Measurements from ENCODE around the gene ZNF709. TPM values are rescaled to one million over a fixed set of nuclear protein-coding genes. Genes with fewer than 3 reads are reported as not detected.
A peak's percentile ranks its signal among the peaks of the same experiment; 100 is the strongest.

Gene ZNF709
- total and polyA plus RNA-seq, 2 of the 4 experiments (the other 2 are of a cell fraction), result 0.50 to 3.8 TPM

GRCh38 chr19:12482509-12482886 is 2.1 kb downstream of the ZNF709 start:
- in situ Hi-C loops (cut with MboI; ENCODE audit: low sequenced_read_pairs), result no loop called here
- POLR2A ChIA-PET (ENCODE audit: unreplicated experiment), result no interaction called here

More at GRCh38 chr19:12482509-12482886, 2.1 kb downstream of the ZNF709 start:
- Histone ChIP-seq H2BK5ac (ENCODE audit: low read depth, low read length, poor library complexity, severe bottlenecking) (no peak overlapping the region), H3K23ac (ENCODE audit: low read depth, low read length) (no peak overlapping the region), H2BK120ac (ENCODE audit: low read depth, low read length) (no peak overlapping the region), H3K14ac (replicated peaks; ENCODE audit: low read depth, low read length) (no peak overlapping the region), H4K8ac (ENCODE audit: low read depth in 2 of 2, low read length in 2 of 2) (no peak overlapping the region), H3K4me1 (ENCODE audit: control insufficient read depth, insufficient read depth, low read length) (peaks cover 6% of the 10 kb centered on the region), H2BK20ac (ENCODE audit: low read depth, low read length) (no peak overlapping the region), H3K18ac (ENCODE audit: low read depth, low read length) (no peak overlapping the region), H3K9me1 (ENCODE audit: insufficient read depth, low read length) (0 out of 2 replicates have a peak, but pooled peaks cover 4% of the 10 kb centered on the region), H3K79me1 (ENCODE audit: low read depth in 1 of 2, low read length in 2 of 2) (peaks cover 32 to 36% of the 10 kb centered on the region in 2 experiments), H2AK9ac (replicated peaks; ENCODE audit: low read depth, low read length, poor library complexity) (no peak overlapping the region), H3K4me2 (ENCODE audit: low read depth, low read length) (peak overlapping the region; percentile 27; the same call in 1 of the 2 replicates), H3K27me3 (ENCODE audit: control insufficient read depth, insufficient read depth, low read length) (no peaks in the 10 kb centered on the region), H3K36me3 (ENCODE audit: control insufficient read depth, insufficient read depth, low read length) (peaks cover 5% of the 10 kb centered on the region), H3K9me3 (ENCODE audit: control insufficient read depth, insufficient read depth, low read length) (no peaks in the 10 kb centered on the region; the same call in 1 of the 2 replicates), H3K9ac (ENCODE audit: low read depth, low read length) (no peak overlapping the region), H4K20me1 (ENCODE audit: insufficient read depth, low read length) (no peaks in the 10 kb centered on the region; the same call in 1 of the 2 replicates), H4K5ac (ENCODE audit: low read depth, low read length) (no peak overlapping the region), H2AFZ (replicated peaks; ENCODE audit: low read length, poor library complexity) (no peak overlapping the region), H3K56ac (ENCODE audit: extremely low read depth, insufficient read depth, low read length) (no peak overlapping the region), H4K91ac (ENCODE audit: insufficient read depth, low read depth, low read length) (no peak overlapping the region), H3K4me3 (ENCODE audit: insufficient read depth, low read depth, low read length) (no peak overlapping the region), H2AK5ac (ENCODE audit: low read depth, low read length) (no peak overlapping the region), H3K27ac (ENCODE audit: insufficient read depth, low read length) (no peak overlapping the region), H2BK15ac (ENCODE audit: low read depth, low read length) (no peak overlapping the region), H3K4ac (ENCODE audit: low read depth, low read length) (no peak overlapping the region)
- DNase-seq (no peak), ATAC-seq (ENCODE audit: low read depth) (no peak)
- TF ChIP-seq, protein P1, sequence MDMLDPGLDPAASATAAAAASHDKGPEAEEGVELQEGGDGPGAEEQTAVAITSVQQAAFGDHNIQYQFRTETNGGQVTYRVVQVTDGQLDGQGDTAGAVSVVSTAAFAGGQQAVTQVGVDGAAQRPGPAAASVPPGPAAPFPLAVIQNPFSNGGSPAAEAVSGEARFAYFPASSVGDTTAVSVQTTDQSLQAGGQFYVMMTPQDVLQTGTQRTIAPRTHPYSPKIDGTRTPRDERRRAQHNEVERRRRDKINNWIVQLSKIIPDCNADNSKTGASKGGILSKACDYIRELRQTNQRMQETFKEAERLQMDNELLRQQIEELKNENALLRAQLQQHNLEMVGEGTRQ (IDR thresholded peaks at IDR 0.05; ENCODE audit: low read depth, low read length), result no peak
- TF ChIP-seq CTCF (conservative IDR thresholded peaks at IDR 0.05; ENCODE audit: low read depth, low read length) (no peak), NFE2L2 (IDR thresholded peaks at IDR 0.05; ENCODE audit: low read depth, low read length) (no peak), CHD1 (IDR thresholded peaks at IDR 0.05; ENCODE audit: low read depth, low read length) (no peak), MXI1 (IDR thresholded peaks at IDR 0.05; ENCODE audit: borderline replicate concordance, low read depth, low read length) (no peak), BHLHE40 (IDR thresholded peaks at IDR 0.05; ENCODE audit: low read depth, low read length) (no peak), ELK1 (IDR thresholded peaks at IDR 0.05; ENCODE audit: borderline replicate concordance, low read depth, low read length) (no peak), MAFK (IDR thresholded peaks at IDR 0.05; ENCODE audit: low read depth, low read length) (no peak), RFX5 (IDR thresholded peaks at IDR 0.05; ENCODE audit: low read depth, low read length) (no peak), SMC3 (IDR thresholded peaks at IDR 0.05; ENCODE audit: low read depth, low read length) (no peak), RAD21 (IDR thresholded peaks at IDR 0.05; ENCODE audit: low read length) (no peak), MAZ (IDR thresholded peaks at IDR 0.05; ENCODE audit: borderline replicate concordance, low read depth, low read length) (no peak), CEBPB (IDR thresholded peaks at IDR 0.05; ENCODE audit: low read depth, low read length) (no peak), POLR2A (IDR thresholded peaks at IDR 0.05; ENCODE audit: low read depth, low read length) (no peak), FOS (IDR thresholded peaks at IDR 0.05; ENCODE audit: low read depth, low read length) (no peak), RCOR1 (IDR thresholded peaks at IDR 0.05; ENCODE audit: insufficient replicate concordance, low read length) (no peak)
- intact Hi-C loops (cut with micrococcal nuclease), result no loop called here
- BruUV-seq (replicated peaks), result no TSS peak
- WGBS, 2 experiments (ENCODE audit: extremely low coverage in 2 of 2, insufficient read length in 1 of 2), result no CpG with 5 or more reads among the region's 2 CpGs
- CTCF ChIA-PET, result no interaction called here
- dilution Hi-C loops (cut with HindIII; ENCODE audit: low sequenced_read_pairs, unreplicated experiment), result no loop called here
